Measurements from ENCODE around the gene HMCN2.

HMCN2 gene

GRCh38 chr9:130466537-130467217 lies 201.1 kb downstream of the HMCN2 start:
- no peaks in the 10 kb centered on the region; the same call in 1 of the 2 replicates for H3K4me1 ChIP-seq
- no peak overlapping the region for H3K4me3 ChIP-seq (ENCODE audit: low read depth, low read length)
- DNase-seq: no peak
- H3K9me3 ChIP-seq: no peaks in the 10 kb centered on the region
- peaks cover 25% of the 10 kb centered on the region for H3K36me3 ChIP-seq
- TF ChIP-seq, protein P1, sequence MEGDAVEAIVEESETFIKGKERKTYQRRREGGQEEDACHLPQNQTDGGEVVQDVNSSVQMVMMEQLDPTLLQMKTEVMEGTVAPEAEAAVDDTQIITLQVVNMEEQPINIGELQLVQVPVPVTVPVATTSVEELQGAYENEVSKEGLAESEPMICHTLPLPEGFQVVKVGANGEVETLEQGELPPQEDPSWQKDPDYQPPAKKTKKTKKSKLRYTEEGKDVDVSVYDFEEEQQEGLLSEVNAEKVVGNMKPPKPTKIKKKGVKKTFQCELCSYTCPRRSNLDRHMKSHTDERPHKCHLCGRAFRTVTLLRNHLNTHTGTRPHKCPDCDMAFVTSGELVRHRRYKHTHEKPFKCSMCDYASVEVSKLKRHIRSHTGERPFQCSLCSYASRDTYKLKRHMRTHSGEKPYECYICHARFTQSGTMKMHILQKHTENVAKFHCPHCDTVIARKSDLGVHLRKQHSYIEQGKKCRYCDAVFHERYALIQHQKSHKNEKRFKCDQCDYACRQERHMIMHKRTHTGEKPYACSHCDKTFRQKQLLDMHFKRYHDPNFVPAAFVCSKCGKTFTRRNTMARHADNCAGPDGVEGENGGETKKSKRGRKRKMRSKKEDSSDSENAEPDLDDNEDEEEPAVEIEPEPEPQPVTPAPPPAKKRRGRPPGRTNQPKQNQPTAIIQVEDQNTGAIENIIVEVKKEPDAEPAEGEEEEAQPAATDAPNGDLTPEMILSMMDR (IDR thresholded peaks at IDR 0.05; ENCODE audit: low read depth, low read length): no peak
- no peaks in the 10 kb centered on the region for H3K27me3 ChIP-seq

DNA sequence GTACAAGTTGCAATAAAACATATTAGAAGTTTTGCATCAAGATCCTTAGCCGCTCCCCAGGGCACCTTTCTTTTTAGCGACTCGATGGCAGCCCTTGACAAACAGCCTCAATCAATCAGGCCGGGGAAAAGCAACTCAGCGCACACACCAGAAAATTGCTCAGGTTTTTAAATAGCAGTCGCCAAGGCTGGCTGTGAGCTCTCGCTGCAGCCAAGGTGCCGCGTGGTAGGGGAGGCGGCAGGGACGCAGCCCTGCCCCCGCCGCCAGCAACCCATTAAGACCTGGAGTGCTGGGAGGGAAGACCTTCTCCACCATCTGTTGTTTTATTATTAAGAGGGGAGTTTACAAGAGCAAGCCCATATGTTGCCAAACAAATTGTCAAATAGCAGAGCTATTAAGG lies 201.8 kb downstream of the HMCN2 start:
- Histone ChIP-seq H3K27me3 (no peaks in the 10 kb centered on the region), H3K9me3 (no peaks in the 10 kb centered on the region), H3K36me3 (peaks cover 24% of the 10 kb centered on the region), H3K4me3 (ENCODE audit: low read depth, low read length) (no peak overlapping the region), H3K4me1 (no peaks in the 10 kb centered on the region; the same call in 1 of the 2 replicates)
- DNase-seq: peak; percentile 42
- TF ChIP-seq, protein P1 (IDR thresholded peaks at IDR 0.05; ENCODE audit: low read depth, low read length): no peak

- TF ChIP-seq, protein P1 (IDR thresholded peaks at IDR 0.05; ENCODE audit: low read depth, low read length): no peak
- no peak for DNase-seq
- H3K4me1 ChIP-seq: no peaks in the 10 kb centered on the region; the same call in 1 of the 2 replicates
These were observed 203.0 kb downstream of the HMCN2 start for GRCh38 chr9:130468566-130468965.

DNA sequence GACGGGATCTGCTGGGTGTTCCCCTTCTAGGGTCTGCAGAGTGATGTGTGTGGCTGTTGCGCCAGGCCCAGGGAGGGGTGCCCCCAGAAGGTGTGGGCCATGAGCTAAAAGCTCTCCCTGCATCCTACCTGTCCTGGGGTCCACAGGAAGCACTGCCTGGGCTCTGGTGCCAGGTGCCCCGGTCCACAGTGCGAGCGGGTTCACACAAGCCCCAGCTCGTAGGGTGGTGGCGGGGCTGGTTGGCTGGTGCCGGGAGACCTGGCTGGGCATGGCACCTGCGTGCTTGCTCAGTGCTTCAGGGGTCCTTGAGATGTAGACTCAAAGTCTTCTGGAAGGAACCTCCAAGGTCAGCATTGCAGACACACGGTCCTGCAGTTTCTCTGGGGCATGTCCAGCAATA lies 204.7 kb downstream of the HMCN2 start:
- no peaks in the 10 kb centered on the region for H3K9me3 ChIP-seq
- no peak overlapping the region for H3K4me3 ChIP-seq (ENCODE audit: low read depth, low read length)
- TF ChIP-seq, protein P1 (IDR thresholded peaks at IDR 0.05; ENCODE audit: low read depth, low read length): no peak
- no peaks in the 10 kb centered on the region for H3K27me3 ChIP-seq
- no peak for DNase-seq
- no peaks in the 10 kb centered on the region; the same call in 1 of the 2 replicates for H3K4me1 ChIP-seq
- peaks cover 17% of the 10 kb centered on the region for H3K36me3 ChIP-seq

More at GRCh38 chr9:130468566-130468965, 203.0 kb downstream of the HMCN2 start:
- Histone ChIP-seq H3K4me3 (ENCODE audit: low read depth, low read length) (no peak overlapping the region), H3K36me3 (peaks cover 26% of the 10 kb centered on the region), H3K27me3 (no peaks in the 10 kb centered on the region), H3K9me3 (no peaks in the 10 kb centered on the region)

- H3K36me3 ChIP-seq: peaks cover 15% of the 10 kb centered on the region
- no peaks in the 10 kb centered on the region; the same call in 1 of the 2 replicates for H3K4me1 ChIP-seq
- DNase-seq: no peak
- no peak overlapping the region for H3K4me3 ChIP-seq (ENCODE audit: low read depth, low read length)
- H3K9me3 ChIP-seq: no peaks in the 10 kb centered on the region
- TF ChIP-seq, protein P1 (IDR thresholded peaks at IDR 0.05; ENCODE audit: low read depth, low read length): no peak
- no peaks in the 10 kb centered on the region for H3K27me3 ChIP-seq
These were observed 205.4 kb downstream of the HMCN2 start for GRCh38 chr9:130470950-130471349.

Data from BE2C (cell line).